HG02759 (cell line): Measurements from ENCODE around the gene COL28A1.

Source experiments
- ATAC-seq: cut with Tn5 transposase; IDR thresholded peaks from one replicate; pipeline ENCODE4 v1.9.1; 2021; ENCODE audit warnings: mild to moderate bottlenecking, moderate library complexity; ENCODE audit not compliant: unreplicated experiment

COL28A1 gene

GRCh38 chr7:7521259-7521658 lies 14.4 kb downstream of the COL28A1 start:
- no peak for ATAC-seq

DNA sequence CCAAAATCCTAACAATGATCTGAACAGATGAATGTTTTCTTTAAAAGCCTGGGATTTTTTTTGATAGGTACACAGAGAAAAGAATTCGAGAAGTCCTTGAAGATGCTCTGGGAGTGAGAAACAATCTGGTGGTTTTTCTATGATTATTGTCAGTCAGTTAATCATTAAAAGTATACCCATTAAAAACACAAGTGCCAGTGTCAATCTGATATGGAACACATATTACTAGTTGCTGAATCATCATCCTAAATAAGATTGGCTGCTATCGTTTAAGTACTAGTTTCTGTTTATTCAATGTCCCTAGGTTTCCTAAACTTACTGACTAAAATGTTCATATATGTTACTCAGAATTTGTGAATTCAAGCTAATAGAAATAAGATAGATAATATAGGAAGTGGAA lies 16.1 kb downstream of the COL28A1 start:
- ATAC-seq = no peak

GRCh38 chr7:7519056-7519455 lies 16.6 kb downstream of the COL28A1 start:
- ATAC-seq = no peak

- ATAC-seq = no peak
Observed at GRCh38 chr7:7517754-7518153, 17.9 kb downstream of the COL28A1 start.

- ATAC-seq = no peak
Observed at GRCh38 chr7:7516662-7517061, 19.0 kb downstream of the COL28A1 start.

DNA sequence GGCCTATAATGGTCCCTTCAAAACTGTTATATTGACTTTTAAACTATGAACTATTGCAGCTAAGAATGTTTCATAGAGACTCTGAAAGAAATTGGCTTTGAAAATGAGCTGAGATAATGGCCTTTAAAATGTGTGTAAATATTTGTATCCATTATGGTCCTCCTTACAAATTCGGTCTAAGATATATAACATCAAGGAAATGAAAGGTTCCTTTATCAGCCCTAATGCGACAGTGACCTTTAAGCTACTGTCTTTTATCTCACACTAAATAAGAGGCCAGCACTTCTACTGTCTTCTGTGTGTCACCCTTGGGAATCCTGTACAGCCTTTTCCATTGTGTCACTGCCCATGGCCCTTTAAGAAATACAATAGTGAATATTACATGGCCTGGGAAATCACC lies 19.5 kb downstream of the COL28A1 start:
- ATAC-seq = no peak

GRCh38 chr7:7512861-7513597 lies 22.6 kb downstream of the COL28A1 start:
- no peak for ATAC-seq

- no peak for ATAC-seq
Observed at GRCh38 chr7:7510794-7511193, 24.9 kb downstream of the COL28A1 start.

GRCh38 chr7:7505915-7506314 lies 29.8 kb downstream of the COL28A1 start:
- no peak for ATAC-seq

GRCh38 chr7:7504910-7505704 lies 30.6 kb downstream of the COL28A1 start:
- no peak for ATAC-seq

DNA sequence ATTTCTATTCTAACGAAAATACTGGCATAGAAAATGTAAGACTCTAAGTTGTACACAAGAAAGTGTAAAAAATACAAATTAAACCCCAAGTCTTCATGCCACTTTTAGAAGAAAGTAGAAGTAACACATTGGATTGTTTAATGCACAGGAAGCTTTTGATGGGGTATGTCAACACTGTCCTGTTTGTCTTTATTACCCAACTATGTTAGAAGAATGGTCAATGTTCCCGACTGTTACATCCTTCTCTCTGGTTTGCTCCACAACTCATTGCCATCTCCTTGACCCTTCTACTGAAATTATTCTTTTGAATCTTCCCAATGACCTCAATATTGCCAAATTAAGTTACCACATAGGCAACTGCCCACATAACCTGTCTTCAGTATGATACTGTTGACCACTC lies 35.8 kb downstream of the COL28A1 start:
- ATAC-seq = no peak

DNA sequence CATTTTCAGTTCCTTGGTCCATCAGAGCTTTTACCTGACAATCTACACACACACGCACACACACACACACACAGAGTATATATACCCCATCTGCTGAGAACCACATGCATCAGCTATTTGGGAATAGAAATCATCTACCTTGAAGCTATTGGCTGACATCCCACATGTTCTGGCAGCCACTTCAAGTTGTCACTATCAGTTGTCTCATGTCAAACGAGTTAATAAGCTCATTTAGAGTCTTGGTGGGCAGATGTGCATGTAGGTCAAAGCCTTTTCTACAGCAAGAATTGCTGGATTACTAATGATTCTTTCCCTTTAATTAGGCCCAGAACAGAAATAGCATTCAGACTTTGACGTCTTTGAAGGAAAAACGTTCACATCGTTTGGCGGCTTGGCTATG lies 36.8 kb downstream of the COL28A1 start:
- ATAC-seq = no peak

DNA sequence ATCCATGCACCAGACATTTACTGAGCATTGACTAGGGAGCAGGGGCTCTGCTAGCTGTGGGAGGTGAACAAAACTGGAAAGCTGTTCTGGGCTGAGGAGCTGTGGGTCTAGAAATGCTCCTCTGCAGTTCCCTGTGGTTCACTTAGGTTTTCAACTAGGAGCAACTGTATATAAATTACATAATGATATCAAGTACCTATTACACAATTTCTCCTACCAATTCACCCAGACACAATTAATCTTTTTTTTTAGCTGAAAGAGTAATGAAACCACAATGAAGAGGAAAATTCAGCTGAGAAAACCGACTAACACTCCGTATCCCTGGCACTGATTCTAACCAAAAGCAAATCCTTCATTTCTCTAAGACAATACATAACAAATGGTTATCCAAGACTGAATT lies 39.4 kb downstream of the COL28A1 start:
- no peak for ATAC-seq

DNA sequence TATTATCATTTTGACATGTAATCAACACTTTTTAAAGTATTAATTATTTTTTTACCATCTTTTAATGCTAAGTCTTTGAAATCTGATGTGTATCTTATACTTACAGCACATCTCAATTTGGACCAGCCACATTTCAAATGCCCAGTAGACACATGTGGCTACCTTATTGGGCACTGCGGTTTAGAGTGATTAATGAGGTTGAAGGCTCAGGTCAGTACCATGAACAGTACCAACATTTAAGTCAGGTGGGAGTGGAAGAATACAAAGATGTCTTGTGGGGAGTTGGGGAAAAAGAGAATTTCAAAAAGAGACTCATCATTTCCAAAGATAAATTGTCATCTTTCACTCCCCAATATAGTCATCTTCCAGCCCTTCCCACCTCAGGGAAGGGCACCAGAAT lies 40.5 kb downstream of the COL28A1 start:
- ATAC-seq = no peak

DNA sequence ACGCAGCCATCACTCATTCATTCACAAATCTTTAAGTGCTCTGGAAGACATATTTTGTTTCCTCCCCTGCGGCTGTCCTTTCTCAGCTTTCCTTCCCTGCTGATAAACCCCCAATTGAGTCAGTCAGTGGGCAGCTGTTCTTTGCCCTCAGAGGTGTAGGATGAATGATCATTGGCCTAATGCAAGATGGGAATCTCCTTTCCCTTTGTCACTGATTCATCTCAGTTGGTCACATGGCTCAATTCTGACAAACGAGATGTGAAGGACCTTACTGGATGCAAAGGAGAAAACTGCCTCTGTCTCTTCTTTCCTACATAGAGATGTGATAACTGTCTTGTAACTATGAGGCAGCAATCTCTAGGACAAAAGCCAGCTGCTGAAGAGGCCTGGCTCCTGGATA lies 44.6 kb downstream of the COL28A1 start:
- ATAC-seq = no peak

DNA sequence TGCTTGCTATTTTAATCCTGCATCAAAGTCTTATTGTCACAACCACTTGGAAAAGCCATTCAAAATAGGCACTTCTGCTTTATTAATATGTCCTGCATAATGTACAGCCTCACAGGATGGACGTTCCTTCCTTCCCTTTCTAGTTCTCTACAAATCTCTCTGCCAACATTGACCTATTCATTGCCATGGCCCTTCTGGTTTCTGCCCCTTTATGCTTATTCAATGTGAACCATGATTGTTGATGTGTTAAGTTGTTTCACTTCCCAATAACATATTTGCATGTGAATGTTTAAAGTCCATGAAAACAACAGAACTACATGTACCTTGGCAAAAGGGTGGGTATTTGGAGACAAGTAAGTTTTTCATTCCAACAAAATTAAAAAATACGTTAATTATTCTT lies 45.7 kb downstream of the COL28A1 start:
- no peak for ATAC-seq

DNA sequence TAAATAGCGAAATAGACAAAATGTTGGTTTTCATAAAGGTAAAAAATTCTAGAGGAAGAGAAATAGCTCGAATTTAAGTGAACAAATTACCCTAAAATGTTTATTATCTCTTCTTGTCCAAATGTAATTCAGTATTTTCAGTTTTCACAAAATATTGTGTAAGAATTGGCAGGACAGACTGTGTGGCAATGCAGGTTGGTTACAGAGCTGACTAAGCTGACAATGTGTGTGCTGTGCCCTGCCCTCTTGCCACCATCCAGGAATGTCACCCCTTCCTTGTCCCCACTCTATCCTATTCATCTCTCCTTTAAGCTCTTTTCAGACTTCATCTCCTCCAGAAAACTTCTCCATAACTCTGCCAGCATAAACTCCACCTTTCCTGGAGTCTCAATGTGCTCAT lies 46.1 kb downstream of the COL28A1 start:
- no peak for ATAC-seq

DNA sequence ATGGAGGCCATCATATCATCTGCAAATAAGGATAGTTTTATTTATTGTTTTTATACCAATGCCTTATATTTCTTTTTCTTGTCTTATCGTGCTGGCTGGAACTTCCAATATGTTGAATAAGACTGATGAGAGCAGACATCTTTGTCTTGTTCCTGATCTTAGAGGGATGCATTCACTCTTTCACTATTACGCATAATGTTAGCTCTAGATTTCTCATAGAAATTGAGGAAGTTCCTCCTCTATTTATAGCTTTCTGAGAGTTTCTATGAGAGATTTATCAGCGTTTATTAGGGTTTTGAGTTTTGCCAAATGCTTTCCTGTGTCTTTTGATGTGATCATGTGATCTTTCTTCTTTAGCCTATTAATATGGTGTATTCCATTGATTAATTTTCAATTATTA lies 49.3 kb downstream of the COL28A1 start:
- ATAC-seq = no peak

GRCh38 chr7:7484072-7484471 lies 51.6 kb downstream of the COL28A1 start:
- ATAC-seq = no peak

DNA sequence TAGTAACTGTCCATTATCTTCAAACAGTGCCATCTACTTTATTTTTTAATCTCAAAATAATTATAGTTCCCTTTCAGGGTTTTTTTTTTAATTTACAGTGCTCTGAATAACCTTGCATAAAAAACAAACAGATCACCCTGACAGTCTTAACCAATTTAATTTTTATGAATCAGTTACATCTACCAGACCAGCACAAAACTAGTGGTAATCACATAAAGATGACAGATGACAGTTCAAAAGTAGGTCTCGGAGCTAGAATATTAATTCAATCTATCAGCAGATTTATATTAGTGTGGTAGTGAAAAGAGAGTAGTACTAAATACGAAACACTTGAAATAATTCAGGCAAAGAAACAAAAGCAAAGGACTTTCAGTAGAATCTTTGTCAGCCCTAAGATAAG lies 53.9 kb downstream of the COL28A1 start:
- no peak for ATAC-seq

DNA sequence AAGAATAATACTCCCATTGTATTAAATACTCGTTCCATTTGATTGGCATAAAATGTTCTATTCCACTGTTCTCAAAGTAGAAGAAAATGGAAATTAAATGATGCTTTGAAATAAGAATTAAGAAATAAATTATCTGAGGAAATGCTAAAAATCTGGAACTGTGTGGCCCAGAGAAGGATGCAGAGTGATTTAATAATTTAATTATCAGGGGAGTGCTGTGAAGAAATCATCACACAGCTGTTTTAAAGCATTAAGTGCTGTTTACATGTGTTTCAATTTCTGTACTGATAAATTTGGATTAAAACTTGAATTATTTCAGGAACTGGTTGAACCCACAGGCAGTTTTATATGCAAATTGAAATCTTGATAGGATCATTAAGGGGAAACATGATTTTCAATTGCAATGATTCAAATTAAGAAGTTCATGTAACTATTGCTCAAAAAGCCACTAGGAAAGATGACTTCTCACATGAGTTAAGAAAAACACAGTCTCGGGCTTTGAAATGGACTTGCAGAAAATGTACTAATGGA lies 56.3 kb downstream of the COL28A1 start:
- no peak for ATAC-seq

DNA sequence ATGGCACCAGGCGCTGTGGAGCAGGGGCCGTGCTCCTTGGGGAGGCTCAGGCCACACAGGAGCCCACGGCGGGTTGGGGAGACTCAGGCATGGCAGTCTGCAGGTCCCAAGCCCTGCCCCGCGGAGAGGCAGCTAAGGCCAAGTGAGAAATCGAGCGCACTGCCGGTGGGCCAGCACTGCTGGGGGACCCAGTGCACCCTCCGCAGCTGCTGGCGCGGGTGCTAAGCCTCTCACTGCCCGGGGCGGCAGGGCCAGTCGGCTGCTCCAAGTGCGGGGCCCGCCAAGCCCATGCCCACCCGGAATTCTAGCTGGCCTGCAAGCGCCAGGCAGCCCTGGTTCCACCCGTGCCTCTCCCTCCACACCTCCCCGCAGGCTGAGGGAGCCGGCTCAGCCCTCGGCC lies 57.1 kb downstream of the COL28A1 start:
- ATAC-seq = no peak
